Neural progenitor cell (in vitro differentiated cells): Measurements from ENCODE around the gene FBLIM1.
"Not testable (repeated sequence)": the region's sequence is repeated elsewhere in the genome, so short reads cannot be mapped to it uniquely, and the experiment has no call there.

ENCODE experiments used
- EZH2 ChIP-seq: fragments of 200-600 bp; sonication (generic); IDR thresholded peaks from 2 replicates; pipeline ENCODE4 v1.6.1; 2017; ENCODE audit warnings: antibody characterized with exemption, mild to moderate bottlenecking, moderate library complexity
- EZH2phosphoT487 ChIP-seq: fragments of 200-600 bp; sonication (generic); IDR thresholded peaks from 2 replicates; pipeline ENCODE4 v1.6.1; 2017; ENCODE audit warnings: antibody characterized with exemption
- TF ChIP-seq, protein P1 (sequence below): fragments of 200-600 bp; sonication (generic); IDR thresholded peaks from 2 replicates; pipeline ENCODE4 v1.5.1; 2017; ENCODE audit warnings: antibody characterized with exemption, mild to moderate bottlenecking

GRCh38 chr1:15828931-15829330 is 70.3 kb downstream of the FBLIM1 start:
- TF ChIP-seq, protein P1, sequence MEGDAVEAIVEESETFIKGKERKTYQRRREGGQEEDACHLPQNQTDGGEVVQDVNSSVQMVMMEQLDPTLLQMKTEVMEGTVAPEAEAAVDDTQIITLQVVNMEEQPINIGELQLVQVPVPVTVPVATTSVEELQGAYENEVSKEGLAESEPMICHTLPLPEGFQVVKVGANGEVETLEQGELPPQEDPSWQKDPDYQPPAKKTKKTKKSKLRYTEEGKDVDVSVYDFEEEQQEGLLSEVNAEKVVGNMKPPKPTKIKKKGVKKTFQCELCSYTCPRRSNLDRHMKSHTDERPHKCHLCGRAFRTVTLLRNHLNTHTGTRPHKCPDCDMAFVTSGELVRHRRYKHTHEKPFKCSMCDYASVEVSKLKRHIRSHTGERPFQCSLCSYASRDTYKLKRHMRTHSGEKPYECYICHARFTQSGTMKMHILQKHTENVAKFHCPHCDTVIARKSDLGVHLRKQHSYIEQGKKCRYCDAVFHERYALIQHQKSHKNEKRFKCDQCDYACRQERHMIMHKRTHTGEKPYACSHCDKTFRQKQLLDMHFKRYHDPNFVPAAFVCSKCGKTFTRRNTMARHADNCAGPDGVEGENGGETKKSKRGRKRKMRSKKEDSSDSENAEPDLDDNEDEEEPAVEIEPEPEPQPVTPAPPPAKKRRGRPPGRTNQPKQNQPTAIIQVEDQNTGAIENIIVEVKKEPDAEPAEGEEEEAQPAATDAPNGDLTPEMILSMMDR: not testable (repeated sequence)
- TF ChIP-seq EZH2, EZH2phosphoT487: not testable (repeated sequence)
